HG03060 (cell line): ENCODE measurements around the gene ATP2A3.

ENCODE experiments used
- ATAC-seq: cut with Tn5 transposase; IDR thresholded peaks from one replicate; pipeline ENCODE4 v1.9.1; 2021; ENCODE audit warnings: low read depth, moderate number of reproducible peaks; ENCODE audit not compliant: unreplicated experiment

Gene ATP2A3

GRCh38 chr17:3974138-3974687 is 10.0 kb upstream of the ATP2A3 start:
- no peak for ATAC-seq

- ATAC-seq: no peak
Observed at GRCh38 chr17:3973495-3974137, 9.4 kb upstream of the ATP2A3 start.

GRCh38 chr17:3972931-3973330 is 8.7 kb upstream of the ATP2A3 start:
- ATAC-seq: no peak

- no peak for ATAC-seq
Observed at GRCh38 chr17:3972281-3972731, 8.1 kb upstream of the ATP2A3 start.

- no peak for ATAC-seq
Observed at GRCh38 chr17:3970668-3971067, 6.4 kb upstream of the ATP2A3 start.

- no peak for ATAC-seq
Observed at GRCh38 chr17:3969963-3970362, 5.7 kb upstream of the ATP2A3 start.

- no peak for ATAC-seq
Observed at GRCh38 chr17:3968886-3969524, 4.8 kb upstream of the ATP2A3 start.

GRCh38 chr17:3968015-3968414 is 3.8 kb upstream of the ATP2A3 start:
- no peak for ATAC-seq

GRCh38 chr17:3966720-3967363 is 2.6 kb upstream of the ATP2A3 start:
- ATAC-seq: no peak

- ATAC-seq: no peak
Observed at GRCh38 chr17:3965118-3965800, 1.0 kb upstream of the ATP2A3 start.

GRCh38 chr17:3963237-3964201 is 718 bp downstream of the ATP2A3 start:
- ATAC-seq: no peak

GRCh38 chr17:3962965-3963236 is 1.3 kb downstream of the ATP2A3 start:
- ATAC-seq: no peak

- ATAC-seq: no peak
Observed at GRCh38 chr17:3962217-3962964, 1.8 kb downstream of the ATP2A3 start.

- ATAC-seq: no peak
Observed at GRCh38 chr17:3961564-3962047, 2.6 kb downstream of the ATP2A3 start.

GRCh38 chr17:3960764-3961163 is 3.5 kb downstream of the ATP2A3 start:
- no peak for ATAC-seq

- ATAC-seq: no peak
Observed at GRCh38 chr17:3959921-3960601, 4.2 kb downstream of the ATP2A3 start.

- no peak for ATAC-seq
Observed at GRCh38 chr17:3959295-3959899, 4.8 kb downstream of the ATP2A3 start.
